Measurements from ENCODE around the gene TPPP3. TPM values are rescaled to one million over a fixed set of nuclear protein-coding genes. Genes with fewer than 3 reads are reported as not detected.

TPPP3 gene
- total and polyA plus RNA-seq, 9 of the 15 experiments (the other 6 are each of a cell fraction or from before 2014, with no cell fraction given): 0.13 to 0.50 (median 0.36) TPM; not detected in 2

GRCh38 chr16:67388191-67388590, 5.1 kb downstream of the TPPP3 start (continued):
- TF ChIP-seq IRF1 (CRISPR knock-in tag; IDR thresholded peaks at IDR 0.05; ENCODE audit: borderline replicate concordance) (no peak), CREM (IDR thresholded peaks at IDR 0.05; ENCODE audit: low read depth) (no peak), SP1 (CRISPR knock-in tag; IDR thresholded peaks at IDR 0.05) (no peak), ZNF655 (CRISPR knock-in tag; IDR thresholded peaks at IDR 0.05) (no peak)

GRCh38 chr16:67387479-67388079, 5.7 kb downstream of the TPPP3 start:
- no peaks in the 10 kb centered on the region for H4K20me1 ChIP-seq (replicated peaks; ENCODE audit: control insufficient read depth, insufficient read depth, low read length)
- H3K9me3 ChIP-seq (replicated peaks; ENCODE audit: control insufficient read depth, insufficient read depth, low read depth, low read length): no peaks in the 10 kb centered on the region
- no peaks in the 10 kb centered on the region for H3K9me1 ChIP-seq (ENCODE audit: control insufficient read depth, insufficient read depth, low read length)
- FAIRE-seq (no peak), DNase-seq (ENCODE audit: extremely low read depth in 1 of 4, low spot score in 3 of 4) (no peak), ATAC-seq (no peak)
- no peak overlapping the region for H2AFZ ChIP-seq (ENCODE audit: low read depth, low read length)
- in situ Hi-C loops (cut with MboI): no loop called here
- H3K9ac ChIP-seq (ENCODE audit: insufficient read depth in 1 of 2, low read depth in 2 of 2, low read length in 2 of 2): no peak overlapping the region
- BruUV-seq (replicated peaks): no TSS peak
- ChIA-PET POLR2A (interaction anchor here (0.8 to 1.5 kb wide), 2 partner anchors 11 to 41 kb away, joined by 3 to 6 read pairs; no protein-coding TSS in a partner anchor), CTCF (ENCODE audit: low intra/inter-chr PET ratio) (no interaction called here)
- peaks cover 22 to 73% of the 10 kb centered on the region in 2 experiments for H3K27me3 ChIP-seq (ENCODE audit: control insufficient read depth in 2 of 2, insufficient read depth in 2 of 2, low read length in 2 of 2)
- no peak overlapping the region for H3K4me3 ChIP-seq
- intact Hi-C loops (cut with micrococcal nuclease): no loop called here
- TF ChIP-seq CREB1 (IDR thresholded peaks at IDR 0.05) (no peak), CREB1 (CRISPR knock-in tag; IDR thresholded peaks at IDR 0.05) (no peak), ZNF639 (CRISPR knock-in tag; conservative IDR thresholded peaks at IDR 0.05 in 1 of 2, IDR thresholded peaks at IDR 0.05 in 1 of 2) (no peak), SIN3B (IDR thresholded peaks at IDR 0.05; ENCODE audit: low read depth) (no peak), TAL1 (IDR thresholded peaks at IDR 0.05) (no peak)
- 4% methylated on average over 8 of the region's 8 CpGs for WGBS (ENCODE audit: insufficient coverage, low coverage, missing lambda C conversion rate)
- no peaks in the 10 kb centered on the region for H3K36me3 ChIP-seq (ENCODE audit: control insufficient read depth, insufficient read depth, low read length)
- H3K27ac ChIP-seq (ENCODE audit: extremely low read depth, low read depth, low read length): no peak overlapping the region
- no peaks in the 10 kb centered on the region for H3K79me2 ChIP-seq (ENCODE audit: control insufficient read depth, insufficient read depth, low read length)
- no peak overlapping the region for H3K4me2 ChIP-seq (ENCODE audit: insufficient read depth, low read length)
- H3K4me1 ChIP-seq (replicated peaks in 1 of 2; ENCODE audit: control insufficient read depth in 2 of 2, insufficient read depth in 2 of 2, low read length in 2 of 2): peaks cover 0 to 23% of the 10 kb centered on the region in 2 experiments; a peak in 2 of 5 replicates

All from K562 (cell line).